ACC112 (cell line): ENCODE results near the gene ANOS1.

Experiments used
- H2AFZ ChIP-seq: fragments of 200-600 bp; sonication (generic); one replicate; pipeline ENCODE4 v1.6.0; 2017; ENCODE audit warnings: antibody characterized with exemption, low read length; ENCODE audit not compliant: unreplicated experiment
- H3K27ac ChIP-seq: fragments of 200-600 bp; sonication (generic); 2 replicates; pipeline ENCODE4 v1.5.1; 2014; ENCODE audit warnings: low read depth, mild to moderate bottlenecking, antibody characterized with exemption, low read length, moderate library complexity
- H3K27me3 ChIP-seq: fragments of 200-600 bp; sonication (generic); 2 replicates; pipeline ENCODE4 v1.6.1; 2014; ENCODE audit warnings: mild to moderate bottlenecking, antibody characterized with exemption, low read length, moderate library complexity, mixed read lengths; ENCODE audit not compliant: insufficient read depth
- H3K36me3 ChIP-seq: fragments of 200-600 bp; sonication (generic); 2 replicates; pipeline ENCODE4 v1.6.1; 2016; ENCODE audit warnings: mild to moderate bottlenecking, antibody characterized with exemption, low read length, moderate library complexity, mixed read lengths; ENCODE audit not compliant: insufficient read depth
- H3K4me1 ChIP-seq: fragments of 200-600 bp; sonication (generic); one replicate; pipeline ENCODE4 v1.6.1; 2016; ENCODE audit warnings: low read length, mixed read lengths; ENCODE audit not compliant: insufficient read depth, unreplicated experiment, control insufficient read depth
- H3K4me3 ChIP-seq: fragments of 200-600 bp; sonication (generic); 2 replicates; pipeline ENCODE4 v1.5.1; 2014; ENCODE audit warnings: mild to moderate bottlenecking, low read depth, low read length
- H3K79me2 ChIP-seq: fragments of 200-600 bp; sonication (generic); one replicate; pipeline ENCODE4 v1.6.0; 2016; ENCODE audit warnings: low read length; ENCODE audit not compliant: control insufficient read depth, unreplicated experiment, insufficient read depth

ANOS1 gene

GRCh38 chrX:8632924-8633323 is 99.0 kb downstream of the ANOS1 start:
- Histone ChIP-seq H3K36me3 (no peaks in the 10 kb centered on the region), H3K27ac (no peak overlapping the region), H3K79me2 (no peaks in the 10 kb centered on the region), H3K4me1 (peaks cover 32% of the 10 kb centered on the region), H3K27me3 (no peaks in the 10 kb centered on the region), H2AFZ (peak overlapping the region; percentile 25), H3K4me3 (no peak overlapping the region)

GRCh38 chrX:8629871-8630270 is 102.1 kb downstream of the ANOS1 start:
- no peak overlapping the region for H2AFZ ChIP-seq

GRCh38 chrX:8627796-8628195 is 104.1 kb downstream of the ANOS1 start:
- no peaks in the 10 kb centered on the region for H3K79me2 ChIP-seq
- H3K4me1 ChIP-seq: peaks cover 36% of the 10 kb centered on the region
- H2AFZ ChIP-seq: no peak overlapping the region
- no peaks in the 10 kb centered on the region for H3K36me3 ChIP-seq
- no peaks in the 10 kb centered on the region for H3K27me3 ChIP-seq
- H3K4me3 ChIP-seq: no peak overlapping the region
- peak overlapping the region; percentile 54; the same call in 1 of the 2 replicates for H3K27ac ChIP-seq

More at GRCh38 chrX:8629871-8630270, 102.1 kb downstream of the ANOS1 start:
- Histone ChIP-seq H3K27me3 (no peaks in the 10 kb centered on the region), H3K27ac (peak overlapping the region; percentile 79), H3K4me3 (peak overlapping the region; percentile 40; the same call in 1 of the 2 replicates), H3K36me3 (no peaks in the 10 kb centered on the region), H3K4me1 (peaks cover 42% of the 10 kb centered on the region), H3K79me2 (no peaks in the 10 kb centered on the region)

- Histone ChIP-seq H3K4me3 (peak overlapping the region; percentile 43; the same call in 1 of the 2 replicates), H3K27me3 (no peaks in the 10 kb centered on the region), H2AFZ (no peak overlapping the region), H3K4me1 (peaks cover 12% of the 10 kb centered on the region), H3K27ac (peak overlapping the region; percentile 60), H3K36me3 (no peaks in the 10 kb centered on the region), H3K79me2 (no peaks in the 10 kb centered on the region)
Measured at GRCh38 chrX:8607326-8607725, 124.6 kb downstream of the ANOS1 start.

- Histone ChIP-seq H3K79me2 (no peaks in the 10 kb centered on the region), H3K4me1 (peaks cover 12% of the 10 kb centered on the region), H3K4me3 (no peak overlapping the region), H3K36me3 (no peaks in the 10 kb centered on the region), H3K27me3 (no peaks in the 10 kb centered on the region), H2AFZ (no peak overlapping the region), H3K27ac (no peak overlapping the region)
Measured at GRCh38 chrX:8604131-8604530, 127.8 kb downstream of the ANOS1 start.

- Histone ChIP-seq H3K27me3 (no peaks in the 10 kb centered on the region), H3K4me1 (no peaks in the 10 kb centered on the region), H2AFZ (no peak overlapping the region), H3K27ac (no peak overlapping the region), H3K79me2 (no peaks in the 10 kb centered on the region), H3K4me3 (no peak overlapping the region), H3K36me3 (no peaks in the 10 kb centered on the region)
Measured at GRCh38 chrX:8591501-8591900, 140.4 kb downstream of the ANOS1 start.

- Histone ChIP-seq H3K4me1 (no peaks in the 10 kb centered on the region), H3K27ac (no peak overlapping the region), H3K4me3 (no peak overlapping the region), H3K79me2 (no peaks in the 10 kb centered on the region), H3K27me3 (no peaks in the 10 kb centered on the region), H2AFZ (no peak overlapping the region), H3K36me3 (no peaks in the 10 kb centered on the region)
Measured at GRCh38 chrX:8586953-8587352, 145.0 kb downstream of the ANOS1 start.

- no peak overlapping the region for H3K4me3 ChIP-seq
- H3K27ac ChIP-seq: no peak overlapping the region
- no peaks in the 10 kb centered on the region for H3K36me3 ChIP-seq
- no peaks in the 10 kb centered on the region for H3K79me2 ChIP-seq
- H2AFZ ChIP-seq: no peak overlapping the region
- no peaks in the 10 kb centered on the region for H3K27me3 ChIP-seq
- peaks cover 5% of the 10 kb centered on the region for H3K4me1 ChIP-seq
Measured at GRCh38 chrX:8579602-8580001, 152.3 kb downstream of the ANOS1 start.

- no peak overlapping the region for H2AFZ ChIP-seq
- no peaks in the 10 kb centered on the region for H3K27me3 ChIP-seq
- H3K27ac ChIP-seq: no peak overlapping the region
- H3K4me1 ChIP-seq: peaks cover 5% of the 10 kb centered on the region
- no peaks in the 10 kb centered on the region for H3K79me2 ChIP-seq
- no peaks in the 10 kb centered on the region for H3K36me3 ChIP-seq
- no peak overlapping the region for H3K4me3 ChIP-seq
Measured at GRCh38 chrX:8576821-8577220, 155.1 kb downstream of the ANOS1 start.

GRCh38 chrX:8565729-8566128 is 166.2 kb downstream of the ANOS1 start:
- H3K27me3 ChIP-seq: no peaks in the 10 kb centered on the region
- H2AFZ ChIP-seq: no peak overlapping the region
- H3K4me1 ChIP-seq: no peaks in the 10 kb centered on the region
- no peaks in the 10 kb centered on the region for H3K36me3 ChIP-seq
- no peak overlapping the region for H3K27ac ChIP-seq
- H3K4me3 ChIP-seq: no peak overlapping the region
- H3K79me2 ChIP-seq: no peaks in the 10 kb centered on the region

GRCh38 chrX:8548446-8548845 is 183.5 kb downstream of the ANOS1 start:
- H3K27me3 ChIP-seq: no peaks in the 10 kb centered on the region

More at GRCh38 chrX:8548446-8548845, 183.5 kb downstream of the ANOS1 start:
- H2AFZ ChIP-seq: no peak overlapping the region
- H3K36me3 ChIP-seq: no peaks in the 10 kb centered on the region
- no peaks in the 10 kb centered on the region for H3K79me2 ChIP-seq
- no peaks in the 10 kb centered on the region for H3K4me1 ChIP-seq
- no peak overlapping the region for H3K4me3 ChIP-seq
- no peak overlapping the region for H3K27ac ChIP-seq
